SK-MEL-5 (cell line): ENCODE measurements around the gene UGT2B28. TPM values are rescaled to one million over a fixed set of nuclear protein-coding genes. Genes with fewer than 3 reads are reported as not detected.
"Not testable (repeated sequence)": the region's sequence is repeated elsewhere in the genome, so short reads cannot be mapped to it uniquely, and the experiment has no call there.

Experiments
- DNase-seq: peaks from one replicate; pipeline ENCODE4 v3.0.0-alpha.2; 2016; ENCODE audit warnings: low read depth, low spot score
- in situ Hi-C: cut with HindIII; loops from 2 replicates; pipeline ENCODE4 v1.10.0; 2016; ENCODE audit warnings: low sequenced_read_pairs, high pct_unique_total_duplicates, low pct_unique_long_range_greater_than_20kb
- total RNA-seq: library from RNA; depleted of rRNA; stranded (reverse); fragments of >200 nt; shearing (Covaris generic); gene quantifications from 2 replicates; pipeline ENCODE4 v1.2.3, GENCODE V29; 2014; rRNA removed

UGT2B28 gene
- total RNA-seq, 1 experiment from 2014 or later: not detected

DNA sequence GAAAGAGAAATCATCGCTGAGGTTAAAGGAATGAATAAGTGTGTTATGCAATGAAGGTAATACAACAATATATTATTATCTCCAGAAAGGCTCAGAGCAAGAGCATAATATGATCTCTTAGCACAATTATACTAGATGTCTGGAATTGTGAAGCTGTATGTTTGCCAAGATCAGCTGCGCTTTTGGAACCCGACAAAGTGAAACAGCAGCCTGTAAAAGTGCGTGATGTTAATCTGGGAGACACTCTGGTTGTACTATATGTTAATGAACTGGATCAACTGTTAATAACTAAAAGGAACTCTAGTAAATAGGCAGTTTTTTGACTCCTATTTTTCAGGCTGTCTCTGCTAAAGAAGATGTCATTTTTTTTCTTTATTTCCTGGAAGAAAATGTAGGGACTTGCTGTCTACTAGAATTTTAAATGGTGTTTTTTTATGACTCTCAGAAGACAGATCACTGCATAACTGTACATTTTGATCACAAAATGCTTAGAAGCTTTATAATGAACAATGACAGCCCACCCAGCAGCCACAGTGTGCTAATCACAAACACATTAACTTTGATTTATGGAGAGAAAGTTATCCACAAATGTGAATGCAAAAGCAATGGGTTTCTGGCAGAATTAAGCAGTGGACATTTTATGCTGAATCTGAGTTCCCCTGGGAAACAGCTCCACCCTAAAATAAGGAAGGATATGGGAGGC, 50.2 kb downstream of the UGT2B28 start:
- in situ Hi-C loops: no loop called here
- DNase-seq: no peak

DNA sequence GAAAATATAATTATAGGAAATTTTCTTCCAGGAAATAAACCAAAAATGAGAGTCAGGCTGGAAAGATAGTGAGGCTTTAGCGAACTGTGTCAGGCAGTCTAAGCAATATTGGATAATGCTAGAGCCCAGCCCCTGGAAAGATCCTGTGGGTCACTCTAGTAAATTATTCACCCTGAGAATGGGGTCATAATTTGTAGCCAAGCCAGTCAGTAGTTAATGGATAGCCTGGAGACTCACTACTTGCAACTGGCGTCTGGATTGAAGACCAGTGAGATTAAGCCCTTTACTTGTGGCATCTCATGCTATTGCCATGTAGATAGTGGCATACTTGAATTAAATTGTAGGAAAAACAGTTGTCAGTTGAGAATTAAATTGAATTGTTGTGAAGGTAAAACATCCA, 51.0 kb downstream of the UGT2B28 start:
- in situ Hi-C loops, DNase-seq: not testable (repeated sequence)

- in situ Hi-C loops: not testable (repeated sequence)
Measured at GRCh38 chr4:69335485-69335884, 55.2 kb downstream of the UGT2B28 start.

GRCh38 chr4:69343114-69343513, 62.8 kb downstream of the UGT2B28 start:
- in situ Hi-C loops, DNase-seq: not testable (repeated sequence)

More at GRCh38 chr4:69335485-69335884, 55.2 kb downstream of the UGT2B28 start:
- DNase-seq: not testable (repeated sequence)

GRCh38 chr4:69343558-69344420, 63.5 kb downstream of the UGT2B28 start:
- in situ Hi-C loops, DNase-seq: not testable (repeated sequence)

Other genes with a start within 250 kb of the UGT2B28 start
- 3.3 and 4.7 TPM in 2 replicates for gene UGT2B7, start 184.0 kb upstream of the UGT2B28 start, total RNA-seq
- gene UGT2B11, start 65.7 kb upstream of the UGT2B28 start, total RNA-seq: not detected in 2 replicates
- not detected in 2 replicates for gene UGT2B4, start 215.4 kb downstream of the UGT2B28 start, total RNA-seq